ENCODE data around the gene SLC45A1.

SLC45A1 gene

DNA sequence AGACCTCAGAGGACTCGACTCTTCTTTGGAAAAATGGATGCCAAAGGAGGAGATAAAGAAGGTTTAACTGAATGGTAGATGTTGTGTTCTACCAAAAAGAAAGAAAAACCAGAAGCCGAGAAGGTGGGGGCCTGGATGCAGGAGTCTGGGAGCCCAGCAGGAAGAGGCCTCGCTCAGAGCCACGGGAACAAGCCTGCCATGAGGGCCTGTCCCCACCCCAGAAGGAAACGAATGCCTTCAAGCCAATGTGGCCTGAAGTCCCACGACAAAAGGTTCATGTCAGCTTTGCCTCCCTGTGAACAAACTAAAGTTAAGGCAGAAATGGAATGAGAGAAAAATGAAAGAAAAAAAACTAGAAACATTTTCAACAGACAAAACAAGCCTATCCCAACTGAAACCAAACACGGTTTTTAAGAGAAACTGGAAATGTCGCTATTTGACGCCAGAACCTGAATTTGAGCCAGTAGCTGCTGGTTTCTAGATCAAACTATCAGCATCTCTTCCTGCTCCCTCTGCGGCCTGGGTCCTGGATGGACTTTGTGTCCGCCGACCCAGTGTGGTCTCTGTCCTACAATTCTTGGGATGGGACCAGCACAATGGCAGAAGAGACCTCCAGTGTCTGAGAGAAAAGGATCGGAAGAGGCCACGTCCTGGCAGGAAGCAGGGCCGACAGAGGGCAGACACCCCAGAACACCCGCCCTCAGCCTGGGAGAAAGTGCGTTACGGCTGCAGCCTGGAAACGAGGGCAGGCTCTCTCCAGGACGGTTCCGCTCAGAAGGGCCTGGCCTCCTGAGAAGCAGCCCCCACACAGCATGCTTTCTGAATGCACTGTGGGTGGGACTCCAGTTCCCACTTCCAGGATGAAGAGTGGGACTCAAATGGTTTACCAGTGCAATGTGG lies 35.2 kb downstream of the SLC45A1 start:
- no peak for DNase-seq (ENCODE audit: low read depth in 2 of 2)

DNA sequence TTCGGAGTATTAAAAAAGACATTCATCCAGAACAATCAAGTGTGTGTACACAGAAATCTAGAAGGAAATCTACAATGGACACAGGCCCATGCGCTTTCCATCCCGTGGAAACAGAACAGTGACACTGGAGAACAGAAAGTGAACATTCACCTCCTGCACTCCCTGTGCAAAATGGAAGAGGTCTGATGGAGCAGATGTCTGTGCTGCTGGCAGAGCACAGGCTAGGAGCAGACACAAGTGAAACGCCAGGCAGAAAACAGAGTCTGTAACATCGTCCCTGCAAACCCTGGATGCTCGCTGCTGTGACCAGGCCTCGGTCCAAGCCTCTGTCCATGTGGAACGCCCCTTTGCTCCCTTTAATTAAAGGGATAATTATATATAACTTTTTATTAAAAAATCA lies 36.1 kb downstream of the SLC45A1 start:
- no peak for DNase-seq (ENCODE audit: low read depth in 2 of 2)

DNA sequence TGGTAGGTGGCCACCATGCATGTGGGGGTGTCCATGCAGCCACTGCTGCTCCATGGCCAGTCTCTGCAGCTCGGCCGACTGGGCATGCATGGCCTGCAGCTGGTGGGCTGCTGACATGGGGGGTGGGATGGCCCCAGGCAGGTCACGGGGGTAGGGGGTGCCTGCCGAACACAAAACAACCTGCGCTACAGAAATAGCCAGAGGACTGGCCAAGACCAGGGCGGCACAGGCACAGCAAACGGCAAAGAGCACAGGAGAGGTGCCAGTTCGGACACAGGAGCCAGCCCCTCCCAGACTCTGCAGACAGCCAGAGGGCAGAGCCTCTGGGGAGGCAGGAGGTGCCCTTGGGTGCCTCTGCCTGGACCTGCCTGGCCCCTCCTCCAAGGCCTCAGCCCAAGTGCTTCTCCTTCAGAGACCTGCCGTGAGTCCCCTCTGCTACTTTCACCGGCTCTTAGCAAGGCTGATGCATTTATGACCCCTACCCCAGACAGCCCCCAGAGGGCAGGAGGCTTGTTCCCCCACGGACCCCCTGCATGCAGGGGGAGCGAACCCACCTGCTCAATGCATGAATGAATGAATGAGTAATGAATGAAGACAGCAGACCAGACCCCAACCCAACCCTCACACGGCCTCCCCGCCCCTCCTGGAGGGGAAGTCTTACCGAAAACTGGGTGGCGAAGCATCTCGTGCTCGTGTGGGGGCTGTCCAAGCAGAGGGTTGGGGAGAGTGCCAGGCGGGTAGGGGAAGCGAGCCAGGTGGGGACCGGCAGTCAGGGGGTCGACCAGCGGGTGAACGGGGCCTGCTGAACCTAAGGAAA lies 37.7 kb downstream of the SLC45A1 start:
- no peak for DNase-seq (ENCODE audit: low read depth in 2 of 2)

DNA sequence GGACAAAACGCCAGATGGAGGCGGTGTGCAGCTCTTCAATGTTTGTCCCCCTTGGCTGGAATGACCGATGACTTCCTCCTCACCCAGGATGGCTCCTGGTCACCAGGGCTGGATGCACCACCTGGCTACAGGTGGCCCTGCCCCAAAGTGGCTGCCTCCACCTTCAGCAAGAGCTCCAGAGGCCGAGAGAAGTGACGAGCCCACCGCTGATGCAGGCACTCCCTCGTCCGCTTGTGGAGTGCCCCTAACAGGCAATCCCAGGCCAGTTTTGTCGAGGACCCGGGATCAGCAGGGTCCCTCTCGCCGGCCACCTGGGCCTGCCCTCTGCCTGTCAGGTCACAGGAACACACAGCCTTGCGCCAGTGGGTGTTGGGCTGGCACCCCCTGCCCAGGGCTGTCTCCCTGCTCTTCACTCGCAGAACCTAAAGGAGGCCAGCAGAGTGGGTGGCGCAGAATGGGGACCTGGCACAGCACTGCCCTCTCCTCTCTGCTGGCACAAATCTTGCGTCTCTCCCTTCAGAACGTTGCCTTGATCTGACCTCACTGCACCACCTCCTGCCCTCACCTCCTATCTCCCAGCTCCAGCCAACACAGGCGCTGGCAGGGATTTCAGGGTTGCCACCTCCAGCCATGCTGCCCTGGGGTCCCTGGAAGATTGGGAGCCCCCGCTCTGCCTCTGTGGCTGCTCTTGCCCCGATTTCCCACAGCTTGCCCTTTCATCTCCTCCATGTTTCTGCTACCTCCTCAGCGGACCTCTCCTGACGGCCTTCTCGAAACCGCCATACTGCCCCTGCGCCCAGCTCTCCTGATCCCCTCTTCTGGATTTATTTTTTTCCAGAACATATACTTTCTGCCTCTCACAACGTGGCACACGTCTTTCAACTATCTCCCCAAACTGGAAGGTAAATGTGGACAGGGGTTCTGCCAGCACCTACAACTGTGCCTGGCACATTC lies 38.6 kb downstream of the SLC45A1 start:
- DNase-seq (ENCODE audit: low read depth in 2 of 2) = no peak

GRCh38 chr1:8357329-8358101 lies 39.6 kb downstream of the SLC45A1 start:
- DNase-seq (ENCODE audit: low read depth in 2 of 2) = no peak

- no peak for DNase-seq (ENCODE audit: low read depth in 2 of 2)
These were observed 40.5 kb downstream of the SLC45A1 start for GRCh38 chr1:8358241-8358896.

GRCh38 chr1:8358897-8359616 lies 41.1 kb downstream of the SLC45A1 start:
- no peak for DNase-seq (ENCODE audit: low read depth in 2 of 2)

DNA sequence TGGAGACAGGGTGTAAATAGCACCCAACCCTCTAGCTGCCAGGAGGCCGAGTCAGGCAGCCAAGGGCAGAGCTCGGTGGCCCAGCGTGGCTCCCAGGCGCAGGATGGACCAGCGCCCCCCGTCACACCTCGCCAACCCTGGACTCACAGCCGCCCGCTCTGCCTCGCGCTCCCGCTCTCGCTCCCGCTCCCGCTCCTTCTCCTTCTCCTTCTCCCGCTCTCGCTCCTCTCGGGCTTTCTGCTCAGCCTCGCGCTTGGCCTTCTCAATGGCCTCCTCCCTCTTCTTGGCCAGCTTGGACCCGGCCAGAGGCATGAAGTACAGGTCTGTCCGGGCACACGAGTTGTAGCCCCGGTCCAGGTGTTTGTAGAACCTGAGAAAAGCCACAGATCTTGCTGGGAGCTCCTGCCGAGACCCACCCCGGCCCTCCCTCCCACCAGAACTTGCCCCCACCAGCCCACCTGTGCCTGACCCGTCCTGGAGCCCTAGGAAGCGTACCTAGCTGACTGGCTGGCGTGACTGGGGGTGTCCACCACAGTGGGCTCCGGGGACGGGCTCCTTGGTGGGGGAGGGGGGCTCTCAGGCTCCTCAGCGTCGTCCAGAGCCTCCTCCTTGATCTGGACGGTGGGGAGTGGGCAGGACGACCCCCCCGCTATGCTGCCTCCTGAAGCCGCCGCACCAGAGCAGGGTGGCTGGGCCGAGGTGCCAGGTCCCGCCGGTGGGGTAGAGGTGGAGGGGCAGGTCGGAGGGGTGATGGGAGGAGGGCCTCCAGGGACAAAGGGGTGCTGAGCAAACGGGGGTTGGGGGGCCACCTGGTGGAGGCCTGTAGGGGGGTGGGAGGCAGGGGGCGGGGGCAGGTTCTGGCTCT lies 41.9 kb downstream of the SLC45A1 start:
- no peak for DNase-seq (ENCODE audit: low read depth in 2 of 2)

DNA sequence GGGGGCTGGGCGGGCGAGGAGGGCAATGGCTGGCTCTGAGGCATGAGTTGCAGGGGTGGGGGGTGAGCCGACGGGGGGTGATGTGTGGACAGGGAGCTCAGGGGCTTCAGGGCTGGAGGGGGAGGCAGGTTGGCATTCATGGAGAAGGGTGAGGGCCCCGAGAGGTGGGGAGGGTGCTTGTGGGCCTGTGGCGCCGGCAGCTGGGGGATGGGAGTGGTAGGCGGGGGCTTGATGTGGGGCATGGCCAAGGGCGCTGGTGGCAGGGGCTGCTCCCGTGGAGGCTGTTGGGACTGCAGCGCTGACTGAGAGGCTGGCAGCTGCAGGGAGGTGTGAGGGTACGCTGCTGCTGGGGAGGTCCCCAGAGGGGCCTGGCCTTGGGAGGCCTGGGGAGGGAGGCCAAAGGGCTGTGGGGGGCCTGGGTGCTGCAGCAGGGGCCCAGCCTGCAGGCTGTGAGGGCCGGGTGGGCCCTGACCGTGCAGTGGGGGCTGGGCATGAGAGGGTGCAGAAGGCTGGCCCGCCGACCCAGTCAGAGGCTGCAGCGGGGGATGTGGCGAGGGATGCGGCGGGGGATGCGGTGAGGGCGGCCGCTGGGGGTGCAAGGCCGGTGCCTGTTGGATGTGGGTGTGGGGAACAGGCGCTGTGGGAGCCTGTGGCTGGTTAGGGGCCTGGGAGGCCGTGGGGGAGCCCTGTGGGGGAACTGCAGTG lies 42.7 kb downstream of the SLC45A1 start:
- DNase-seq (ENCODE audit: low read depth in 2 of 2) = no peak

GRCh38 chr1:8361198-8361849 lies 43.4 kb downstream of the SLC45A1 start:
- no peak for DNase-seq (ENCODE audit: low read depth in 2 of 2)

GRCh38 chr1:8362701-8363101 lies 44.8 kb downstream of the SLC45A1 start:
- DNase-seq (ENCODE audit: low read depth in 2 of 2) = no peak

DNA sequence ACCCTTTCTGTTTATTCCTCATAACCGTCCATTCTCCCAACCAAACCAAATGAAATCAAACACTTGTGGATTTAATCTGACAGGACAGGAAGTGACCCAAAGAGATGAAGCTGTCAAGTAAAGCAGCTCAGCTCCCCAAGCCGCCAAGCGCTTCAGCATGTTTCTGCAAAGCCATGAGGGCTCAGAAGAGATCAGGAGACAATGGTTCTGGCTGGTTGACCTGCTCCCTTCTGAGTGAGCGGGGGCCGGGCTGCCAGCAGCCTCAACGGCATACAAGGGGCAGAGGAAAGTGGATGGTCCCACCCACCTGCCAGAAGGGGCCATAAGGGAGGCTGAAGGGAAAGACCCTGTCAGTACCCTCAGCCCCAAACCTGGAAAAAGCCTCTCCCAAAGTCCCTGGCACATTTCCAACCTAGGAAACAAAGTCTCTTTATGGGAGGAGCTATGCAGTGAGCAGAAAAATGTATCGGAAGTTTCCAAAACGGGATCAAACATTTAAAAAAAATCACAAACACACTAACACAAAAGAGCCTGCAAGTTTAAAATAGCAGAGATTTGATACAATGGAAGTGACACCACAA lies 45.4 kb downstream of the SLC45A1 start:
- no peak for DNase-seq (ENCODE audit: low read depth in 2 of 2)

- no peak for DNase-seq (ENCODE audit: low read depth in 2 of 2)
These were observed 45.9 kb downstream of the SLC45A1 start for GRCh38 chr1:8363767-8364301.

DNA sequence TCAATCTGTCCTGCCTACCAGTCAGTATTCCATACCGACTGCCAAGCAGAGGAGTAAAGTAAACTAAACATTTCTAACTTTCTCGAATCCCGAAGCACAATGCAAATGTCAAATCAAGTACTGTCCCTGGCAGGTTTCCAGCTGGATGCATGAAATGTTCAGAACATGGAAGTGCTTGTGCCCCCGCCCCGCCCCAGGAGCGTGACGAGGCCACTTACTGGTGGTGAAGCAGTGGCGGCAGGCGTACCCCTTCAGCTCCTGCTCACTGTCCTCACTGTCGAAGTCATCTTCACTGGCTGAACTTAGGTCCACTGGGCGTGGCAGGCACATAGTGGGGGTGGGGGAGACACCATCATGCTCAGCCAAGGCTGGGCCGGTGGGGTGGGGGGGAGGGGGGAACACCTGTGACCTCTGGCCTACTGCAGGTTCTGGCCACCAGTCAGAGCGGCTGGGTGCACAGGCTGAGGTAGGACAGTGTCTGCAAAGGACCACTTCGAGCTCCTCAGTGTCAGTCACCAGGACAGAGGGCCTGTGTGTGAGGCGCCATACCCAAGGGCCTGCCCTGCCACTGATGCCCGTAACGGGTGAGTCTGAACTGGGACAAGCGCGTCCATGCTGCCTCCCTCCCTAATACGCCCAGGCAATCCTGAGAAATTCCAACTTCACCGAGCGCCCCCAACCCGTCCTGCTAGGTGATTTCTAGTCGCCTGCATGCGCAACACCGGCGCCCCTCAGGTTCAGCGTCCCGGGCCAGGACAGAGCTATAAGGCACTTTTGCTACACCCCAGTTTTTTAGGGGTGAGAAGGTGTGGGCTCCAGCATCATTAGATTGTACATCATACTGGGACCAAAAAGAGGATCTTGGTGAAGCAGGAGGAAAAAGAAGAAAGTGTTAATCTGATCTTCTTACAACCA lies 46.9 kb downstream of the SLC45A1 start:
- no peak for DNase-seq (ENCODE audit: low read depth in 2 of 2)

DNA sequence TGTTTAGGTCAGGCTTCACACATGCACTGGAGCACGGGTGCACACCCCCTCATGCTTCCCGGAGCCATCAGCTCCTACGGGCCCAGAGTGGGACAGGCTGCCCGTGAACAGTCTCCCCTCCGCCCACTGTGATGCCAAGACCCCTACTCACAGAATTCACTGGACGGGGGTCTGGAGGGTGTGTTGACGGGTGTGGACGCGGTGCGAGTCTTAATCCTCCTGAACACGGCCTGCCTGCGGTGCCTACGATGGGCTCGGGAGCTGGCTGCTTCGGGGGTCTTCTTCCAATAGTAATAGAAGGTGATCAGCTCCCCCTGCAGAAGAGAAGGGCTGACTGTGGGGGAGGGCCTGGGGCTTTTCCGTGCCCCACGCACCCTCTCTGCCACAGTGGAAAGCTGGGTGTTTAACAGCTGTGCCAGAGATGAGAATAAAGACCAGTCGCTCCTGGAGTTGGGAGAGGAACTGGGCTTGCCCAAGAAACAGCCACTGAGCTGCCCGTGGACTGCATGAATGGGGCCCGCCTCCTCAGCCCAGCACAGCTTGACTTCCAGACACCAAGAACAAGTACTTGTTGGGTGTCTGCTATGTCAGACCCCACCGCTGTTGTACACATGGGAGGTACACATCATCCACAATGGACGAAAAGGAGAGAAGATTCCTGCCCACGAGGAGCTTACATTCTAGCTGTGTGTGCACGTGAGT lies 47.9 kb downstream of the SLC45A1 start:
- no peak for DNase-seq (ENCODE audit: low read depth in 2 of 2)

All from fibroblast of skin of left quadriceps (primary cell).